Epithelial cell of esophagus (primary cell): ENCODE results near the gene RMND5A.

Source experiments
- DNase-seq: peaks from one replicate; pipeline ENCODE4 v3.0.0; 2010; ENCODE audit warnings: low read depth
- H3K4me3 ChIP-seq: 2 replicates; pipeline ENCODE4 v1.5.1; 2011; ENCODE audit warnings: mild to moderate bottlenecking, low read length, control low read depth
- TF ChIP-seq, protein P1 (sequence below): IDR thresholded peaks from 2 replicates; pipeline ENCODE4 v1.5.1; 2011; ENCODE audit warnings: low read depth, mild to moderate bottlenecking, low read length, control low read depth, inconsistent platforms; ENCODE audit not compliant: insufficient read depth; ENCODE audit errors: missing control alignments

RMND5A gene

GRCh38 chr2:86786001-86786536 is 66.0 kb downstream of the RMND5A start:
- TF ChIP-seq, protein P1, sequence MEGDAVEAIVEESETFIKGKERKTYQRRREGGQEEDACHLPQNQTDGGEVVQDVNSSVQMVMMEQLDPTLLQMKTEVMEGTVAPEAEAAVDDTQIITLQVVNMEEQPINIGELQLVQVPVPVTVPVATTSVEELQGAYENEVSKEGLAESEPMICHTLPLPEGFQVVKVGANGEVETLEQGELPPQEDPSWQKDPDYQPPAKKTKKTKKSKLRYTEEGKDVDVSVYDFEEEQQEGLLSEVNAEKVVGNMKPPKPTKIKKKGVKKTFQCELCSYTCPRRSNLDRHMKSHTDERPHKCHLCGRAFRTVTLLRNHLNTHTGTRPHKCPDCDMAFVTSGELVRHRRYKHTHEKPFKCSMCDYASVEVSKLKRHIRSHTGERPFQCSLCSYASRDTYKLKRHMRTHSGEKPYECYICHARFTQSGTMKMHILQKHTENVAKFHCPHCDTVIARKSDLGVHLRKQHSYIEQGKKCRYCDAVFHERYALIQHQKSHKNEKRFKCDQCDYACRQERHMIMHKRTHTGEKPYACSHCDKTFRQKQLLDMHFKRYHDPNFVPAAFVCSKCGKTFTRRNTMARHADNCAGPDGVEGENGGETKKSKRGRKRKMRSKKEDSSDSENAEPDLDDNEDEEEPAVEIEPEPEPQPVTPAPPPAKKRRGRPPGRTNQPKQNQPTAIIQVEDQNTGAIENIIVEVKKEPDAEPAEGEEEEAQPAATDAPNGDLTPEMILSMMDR: no peak
- no peak for DNase-seq
- H3K4me3 ChIP-seq: no peak overlapping the region

- TF ChIP-seq, protein P1: no peak
- DNase-seq: no peak
- no peak overlapping the region for H3K4me3 ChIP-seq
These were observed 67.6 kb downstream of the RMND5A start for GRCh38 chr2:86787736-86788135.

GRCh38 chr2:86788165-86788564 is 68.1 kb downstream of the RMND5A start:
- TF ChIP-seq, protein P1: no peak
- no peak for DNase-seq
- H3K4me3 ChIP-seq: no peak overlapping the region

DNA sequence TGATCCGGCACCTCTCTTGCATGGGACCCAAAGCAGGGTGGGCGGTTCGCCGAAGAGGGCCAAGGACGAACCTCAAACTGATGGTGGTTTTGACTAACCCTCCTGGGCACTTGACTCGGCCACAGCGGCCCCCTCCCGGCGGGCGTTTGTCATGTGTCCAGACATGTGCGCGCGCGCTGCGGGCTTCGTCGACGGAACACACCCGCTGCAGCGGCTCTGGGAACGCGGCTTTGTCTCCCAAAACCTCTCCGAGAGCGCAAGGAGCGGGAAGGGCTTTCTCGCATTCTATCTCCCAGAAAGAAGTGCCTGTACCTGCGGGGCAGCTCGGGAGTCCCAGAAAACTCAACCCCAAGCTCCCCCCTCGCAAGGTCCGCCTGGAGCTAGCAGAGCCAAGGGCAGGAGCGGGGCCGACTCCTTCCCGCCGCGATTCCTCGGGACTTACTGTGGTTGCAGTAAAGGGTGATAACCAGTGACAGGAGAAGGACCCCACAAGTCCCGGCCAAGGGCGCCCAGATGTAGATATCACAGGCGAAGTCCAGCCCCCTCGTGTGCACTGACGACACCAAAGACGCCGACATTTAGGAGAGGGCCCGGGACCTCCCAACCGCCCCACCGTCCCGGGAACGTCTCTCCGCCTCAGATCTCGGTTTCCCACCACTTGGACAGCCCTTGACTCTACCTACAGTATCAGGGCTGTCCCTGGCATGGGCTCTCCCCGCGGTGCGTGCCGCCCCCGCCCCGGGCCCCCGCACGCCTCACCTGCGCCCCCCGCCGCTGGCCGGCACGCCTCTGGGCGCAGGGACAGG is 69.0 kb downstream of the RMND5A start:
- peak; percentile 24 for DNase-seq
- no peak overlapping the region for H3K4me3 ChIP-seq

GRCh38 chr2:86789687-86790133 is 69.6 kb downstream of the RMND5A start:
- H3K4me3 ChIP-seq: no peak overlapping the region
- TF ChIP-seq, protein P1: no peak
- no peak for DNase-seq

More for the DNA sequence above, 69.0 kb downstream of the RMND5A start:
- TF ChIP-seq, protein P1: no peak

DNA sequence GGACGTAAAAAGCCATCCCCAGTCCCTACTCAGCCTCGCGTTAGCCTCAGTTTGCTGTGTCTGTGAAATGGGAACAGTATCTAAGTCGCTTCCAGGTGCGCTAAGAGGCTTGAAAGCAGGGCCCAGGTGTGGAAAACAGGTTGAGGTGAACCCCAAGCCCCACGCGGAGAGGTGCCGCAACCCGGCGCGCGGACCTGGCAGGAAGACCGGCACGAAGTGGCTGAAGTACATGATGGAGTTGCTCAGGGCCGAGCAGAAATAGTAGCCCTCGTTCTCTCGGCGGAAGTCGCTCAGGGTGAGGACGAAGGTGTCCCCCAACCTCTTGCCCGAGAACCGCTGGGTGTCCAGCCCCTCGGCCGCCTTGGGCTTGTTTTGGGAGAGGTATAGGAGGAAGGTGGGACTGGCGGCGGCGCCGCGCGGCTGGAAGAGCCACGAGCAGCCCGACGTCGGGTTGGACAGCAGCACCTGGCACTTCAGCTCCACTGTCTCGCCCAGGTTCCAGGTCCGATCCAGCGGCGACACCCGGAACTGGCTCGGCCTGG is 70.1 kb downstream of the RMND5A start:
- DNase-seq: no peak
- H3K4me3 ChIP-seq: no peak overlapping the region
- TF ChIP-seq, protein P1: no peak
